K562 (cell line): ENCODE data around the gene ADAT2. TPM values are rescaled to one million over a fixed set of nuclear protein-coding genes. Genes with fewer than 3 reads are reported as not detected.

Source experiments
- BDP1 ChIP-seq: IDR thresholded peaks from 3 replicates; pipeline ENCODE4 v1.6.1; 2011; ENCODE audit not compliant: insufficient read length, insufficient read depth
- BRF1 ChIP-seq: IDR thresholded peaks from 3 replicates; pipeline ENCODE4 v1.6.1; 2011; ENCODE audit warnings: borderline replicate concordance, mild to moderate bottlenecking; ENCODE audit not compliant: insufficient read length; ENCODE audit errors: extremely low read depth
- CAMTA2 ChIP-seq: fragments of 250-450 bp; sonication (Bioruptor Pico); conservative IDR thresholded peaks from 2 replicates; pipeline ENCODE4 v1.5.1; 2022
- COPS2 ChIP-seq: fragments of 450-650 bp; conservative IDR thresholded peaks from 2 replicates; pipeline ENCODE4 v1.6.1; 2016; ENCODE audit warnings: mild to moderate bottlenecking, moderate library complexity
- EGR1 ChIP-seq: fragments of 450-650 bp; conservative IDR thresholded peaks from 2 replicates; pipeline ENCODE4 v1.6.1; 2017; ENCODE audit warnings: mild to moderate bottlenecking
- ELF4 ChIP-seq: fragments of 450-650 bp; formaldehyde crosslinking; IDR thresholded peaks from 2 replicates; pipeline ENCODE4 v1.4.0; 2022; ENCODE audit warnings: missing genetic modification characterization
- HMG20A ChIP-seq: fragments of 450-650 bp; formaldehyde crosslinking; conservative IDR thresholded peaks from 2 replicates; pipeline ENCODE4 v1.4.0; 2020; ENCODE audit warnings: mild to moderate bottlenecking, mixed read lengths
- HNRNPK ChIP-seq: fragments of 200-400 bp; formaldehyde crosslinking; IDR thresholded peaks from one replicate; pipeline ENCODE4 v1.6.1; 2018; ENCODE audit warnings: mild to moderate bottlenecking, low read depth, low read length; ENCODE audit not compliant: poor library complexity, severe bottlenecking
- KDM5B ChIP-seq: fragments of 200-600 bp; sonication (generic); IDR thresholded peaks from 2 replicates; pipeline ENCODE4 v1.6.1; 2012; ENCODE audit warnings: low read depth, mild to moderate bottlenecking, moderate library complexity, low read length, control low read depth, inconsistent platforms; ENCODE audit not compliant: insufficient replicate concordance
- MED1 ChIP-seq: sonication (generic); formaldehyde crosslinking; IDR thresholded peaks from 2 replicates; pipeline ENCODE4 v1.8.1; 2023; ENCODE audit warnings: missing genetic modification reagents, borderline replicate concordance
- POLR2A ChIP-seq: fragments of 450-650 bp; conservative IDR thresholded peaks from 2 replicates; pipeline ENCODE4 v1.6.1; 2016
- TFAM ChIP-seq: fragments of 250-450 bp; sonication (Bioruptor Pico); conservative IDR thresholded peaks from 2 replicates; pipeline ENCODE4 v1.5.0; 2021; ENCODE audit warnings: mild to moderate bottlenecking, moderate library complexity
- ZBTB1 ChIP-seq: sonication (generic); formaldehyde crosslinking; IDR thresholded peaks from 2 replicates; pipeline ENCODE4 v1.8.1; 2023; ENCODE audit warnings: missing genetic modification reagents, low read depth, mild to moderate bottlenecking, borderline replicate concordance
- ZNF431 ChIP-seq: sonication (generic); formaldehyde crosslinking; IDR thresholded peaks from 2 replicates; pipeline ENCODE4 v1.8.0; 2022; ENCODE audit warnings: mild to moderate bottlenecking, missing genetic modification reagents
- ZNF766 ChIP-seq: fragments of 200-800 bp; sonication (Bioruptor generic); conservative IDR thresholded peaks from 2 replicates; pipeline ENCODE4 v1.6.1; 2016; ENCODE audit warnings: missing genetic modification characterization, missing compliant biosample characterization
- ZZZ3 ChIP-seq: fragments of 450-650 bp; IDR thresholded peaks from 2 replicates; pipeline ENCODE4 v1.6.1; 2016; ENCODE audit warnings: antibody characterized with exemption, mild to moderate bottlenecking, moderate library complexity
- polyA plus RNA-seq, 8 experiments: library from polyadenylated mRNA; depleted of rRNA in 4 of 8; stranded (reverse) in 5 of 8; unstranded in 3 of 8; fragments of >200 nt; fragmentation: Nextera tagmentation in 2 of 8; fragmentation: Illumina TruSeq in 1 of 8; extraction: Ambion mirVana in 2 of 8; extraction: Trizol in 1 of 8; gene quantifications; 2 replicates each; pipeline versions ENCODE4 v1.2.1 to v1.2.3, GENCODE V29; 2011 to 2014; ENCODE audit warnings: inconsistent platforms in 1 of 8, missing spikeins in 1 of 8
- total RNA-seq, 7 experiments: library from RNA; depleted of rRNA in 6 of 7; stranded (reverse); fragments of >200 nt in 6 of 7; fragmentation: Illumina TruSeq in 2 of 7; extraction: Trizol in 2 of 7; gene quantifications; 2 replicates each; pipeline versions ENCODE4 v1.2.1 to v1.2.3, GENCODE V29; 2011 to 2021; ENCODE audit warnings: low replicate concordance in 1 of 7
- TF ChIP-seq, protein P1 (sequence below): fragments of 250-450 bp; sonication (Bioruptor Pico); IDR thresholded peaks from 2 replicates; pipeline ENCODE4 v1.4.0; 2020; ENCODE audit warnings: borderline replicate concordance
- TF ChIP-seq, protein P2 (sequence below): fragments of 250-450 bp; sonication (Bioruptor Pico); IDR thresholded peaks from 2 replicates; pipeline ENCODE4 v1.6.1; 2021; ENCODE audit warnings: mild to moderate bottlenecking
- TF ChIP-seq, protein P3 (sequence below): fragments of 450-650 bp; IDR thresholded peaks from 2 replicates; pipeline ENCODE4 v1.7.1; 2018; ENCODE audit warnings: mild to moderate bottlenecking, low read depth; ENCODE audit not compliant: partially characterized antibody

ADAT2 gene
- total and polyA plus RNA-seq, 9 of the 15 experiments (the other 6 are each of a cell fraction or from before 2014, with no cell fraction given) = 13.0 to 62.5 (median 31.7) TPM

DNA sequence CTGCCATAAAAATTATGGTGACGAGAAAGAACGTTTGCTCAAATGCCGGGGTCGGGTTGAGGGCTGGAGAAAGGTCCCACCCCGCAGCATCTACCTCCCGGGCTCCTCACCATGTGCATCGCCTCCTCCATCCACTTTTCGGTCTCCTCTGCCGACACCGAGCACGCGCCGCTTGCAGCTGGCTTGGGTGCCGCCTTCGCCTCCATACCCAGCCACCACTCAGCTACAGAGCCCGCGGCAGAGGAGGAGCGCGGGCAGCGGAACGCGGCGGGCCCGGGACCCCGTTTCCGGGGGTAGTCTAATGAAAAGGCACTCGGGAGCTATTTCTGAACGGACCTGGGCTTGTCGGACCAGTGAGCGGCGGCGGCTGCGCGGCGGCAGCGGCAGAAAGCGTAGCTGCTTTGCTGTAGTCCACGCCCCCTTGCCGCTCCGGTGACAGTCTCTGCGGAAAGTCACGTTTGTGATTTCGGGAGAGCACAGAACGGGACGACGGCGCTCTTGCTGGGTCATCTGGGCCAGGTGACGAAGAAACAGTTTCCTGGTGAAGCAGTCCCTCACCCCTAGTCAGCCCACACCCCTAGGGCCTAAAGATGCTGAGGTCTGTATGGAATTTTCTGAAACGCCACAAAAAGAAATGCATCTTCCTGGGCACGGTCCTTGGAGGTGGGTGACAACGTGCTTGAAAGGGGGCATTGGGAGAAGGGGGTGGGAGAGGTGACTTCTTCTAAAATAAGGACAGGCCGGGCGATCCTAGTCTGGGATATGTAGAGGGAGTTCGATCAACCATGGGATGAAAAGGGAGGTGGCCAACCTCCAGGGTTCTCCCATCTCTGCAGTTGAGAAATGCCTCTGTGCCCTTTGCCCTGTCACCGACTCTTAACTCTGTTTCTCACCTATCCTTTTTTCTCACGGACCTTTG, at the start of gene ADAT2, which contains the start of gene PEX3 (continued):
- TF ChIP-seq, protein P1, sequence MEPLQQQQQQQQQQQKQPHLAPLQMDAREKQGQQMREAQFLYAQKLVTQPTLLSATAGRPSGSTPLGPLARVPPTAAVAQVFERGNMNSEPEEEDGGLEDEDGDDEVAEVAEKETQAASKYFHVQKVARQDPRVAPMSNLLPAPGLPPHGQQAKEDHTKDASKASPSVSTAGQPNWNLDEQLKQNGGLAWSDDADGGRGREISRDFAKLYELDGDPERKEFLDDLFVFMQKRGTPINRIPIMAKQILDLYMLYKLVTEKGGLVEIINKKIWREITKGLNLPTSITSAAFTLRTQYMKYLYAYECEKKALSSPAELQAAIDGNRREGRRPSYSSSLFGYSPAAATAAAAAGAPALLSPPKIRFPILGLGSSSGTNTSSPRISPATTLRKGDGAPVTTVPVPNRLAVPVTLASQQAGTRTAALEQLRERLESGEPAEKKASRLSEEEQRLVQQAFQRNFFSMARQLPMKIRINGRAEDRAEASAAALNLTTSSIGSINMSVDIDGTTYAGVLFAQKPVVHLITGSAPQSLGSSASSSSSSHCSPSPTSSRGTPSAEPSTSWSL (CRISPR knock-in tag) = no peak
- TF ChIP-seq HMG20A (no peak), COPS2 (no peak), TFAM (CRISPR knock-in tag) (no peak), ZNF766 (peak; percentile 62), ELF4 (CRISPR knock-in tag) (no peak), KDM5B (peak; percentile 91), EGR1 (peak; percentile 47), MED1 (CRISPR knock-in tag) (0 out of 2 replicates have a peak, but pooled peaks have one; percentile 86), ZZZ3 (no peak), BRF1 (no peak), BDP1 (no peak), ZBTB1 (CRISPR knock-in tag) (peak; percentile 23; the same call in 1 of the 2 replicates), HNRNPK (no peak), POLR2A (peak; percentile 96), CAMTA2 (no peak), ZNF431 (peak; percentile 70; the same call in 1 of the 2 replicates)
- TF ChIP-seq, protein P2, sequence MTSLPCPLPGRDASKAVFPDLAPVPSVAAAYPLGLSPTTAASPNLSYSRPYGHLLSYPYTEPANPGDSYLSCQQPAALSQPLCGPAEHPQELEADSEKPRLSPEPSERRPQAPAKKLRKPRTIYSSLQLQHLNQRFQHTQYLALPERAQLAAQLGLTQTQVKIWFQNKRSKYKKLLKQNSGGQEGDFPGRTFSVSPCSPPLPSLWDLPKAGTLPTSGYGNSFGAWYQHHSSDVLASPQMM = no peak
- TF ChIP-seq, protein P3, sequence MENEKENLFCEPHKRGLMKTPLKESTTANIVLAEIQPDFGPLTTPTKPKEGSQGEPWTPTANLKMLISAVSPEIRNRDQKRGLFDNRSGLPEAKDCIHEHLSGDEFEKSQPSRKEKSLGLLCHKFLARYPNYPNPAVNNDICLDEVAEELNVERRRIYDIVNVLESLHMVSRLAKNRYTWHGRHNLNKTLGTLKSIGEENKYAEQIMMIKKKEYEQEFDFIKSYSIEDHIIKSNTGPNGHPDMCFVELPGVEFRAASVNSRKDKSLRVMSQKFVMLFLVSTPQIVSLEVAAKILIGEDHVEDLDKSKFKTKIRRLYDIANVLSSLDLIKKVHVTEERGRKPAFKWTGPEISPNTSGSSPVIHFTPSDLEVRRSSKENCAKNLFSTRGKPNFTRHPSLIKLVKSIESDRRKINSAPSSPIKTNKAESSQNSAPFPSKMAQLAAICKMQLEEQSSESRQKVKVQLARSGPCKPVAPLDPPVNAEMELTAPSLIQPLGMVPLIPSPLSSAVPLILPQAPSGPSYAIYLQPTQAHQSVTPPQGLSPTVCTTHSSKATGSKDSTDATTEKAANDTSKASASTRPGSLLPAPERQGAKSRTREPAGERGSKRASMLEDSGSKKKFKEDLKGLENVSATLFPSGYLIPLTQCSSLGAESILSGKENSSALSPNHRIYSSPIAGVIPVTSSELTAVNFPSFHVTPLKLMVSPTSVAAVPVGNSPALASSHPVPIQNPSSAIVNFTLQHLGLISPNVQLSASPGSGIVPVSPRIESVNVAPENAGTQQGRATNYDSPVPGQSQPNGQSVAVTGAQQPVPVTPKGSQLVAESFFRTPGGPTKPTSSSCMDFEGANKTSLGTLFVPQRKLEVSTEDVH = peak; percentile 74
